GM21529 (cell line): Measurements from ENCODE around the gene CDK19.
"Not testable (repeated sequence)": the region's sequence is repeated elsewhere in the genome, so short reads cannot be mapped to it uniquely, and the experiment has no call there.

ENCODE experiments used
- ATAC-seq: cut with Tn5 transposase; IDR thresholded peaks from one replicate; pipeline ENCODE4 v1.9.1; 2021; ENCODE audit not compliant: unreplicated experiment

Gene CDK19

DNA sequence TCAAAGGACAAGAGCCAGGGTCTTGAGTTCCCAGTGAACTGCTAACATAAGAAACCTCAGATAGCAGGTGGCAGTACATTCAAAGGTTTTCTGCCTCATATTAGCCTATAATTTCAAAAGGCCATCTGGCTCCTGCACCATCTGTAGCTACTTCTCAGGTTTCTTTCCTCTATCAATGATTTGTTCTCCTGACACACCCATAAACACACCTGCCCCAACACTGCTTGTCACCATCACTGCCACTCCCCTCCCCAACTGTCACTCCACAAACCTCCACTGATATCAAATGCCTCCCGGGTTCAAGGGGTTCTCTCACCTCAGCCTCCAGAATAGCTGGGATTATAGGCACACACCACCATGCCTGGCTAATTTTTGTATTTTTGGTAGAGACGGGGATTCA, 186.1 kb downstream of the CDK19 start:
- no peak for ATAC-seq

GRCh38 chr6:110628330-110628729, 186.9 kb downstream of the CDK19 start:
- no peak for ATAC-seq

GRCh38 chr6:110626442-110626841, 188.8 kb downstream of the CDK19 start:
- no peak for ATAC-seq

DNA sequence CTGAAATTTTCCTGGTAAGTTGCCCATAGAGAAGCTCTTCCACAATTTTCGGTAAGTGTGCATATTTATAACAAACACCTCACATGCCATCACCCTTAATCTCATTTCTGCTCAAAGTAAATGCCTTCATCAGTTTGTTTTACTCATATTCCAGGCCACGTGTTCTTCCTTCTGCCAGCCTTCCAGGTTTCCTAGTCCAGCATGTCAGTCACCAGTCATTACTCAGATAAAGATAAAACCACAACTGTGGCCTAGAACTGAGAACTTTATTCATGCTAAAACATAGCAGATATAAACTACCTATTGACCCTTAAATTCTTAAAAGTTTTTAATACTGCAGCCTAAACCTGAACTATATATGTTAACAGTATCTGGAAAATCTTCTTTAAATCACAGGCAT, 189.4 kb downstream of the CDK19 start:
- no peak for ATAC-seq

- ATAC-seq = no peak
These were observed 192.2 kb downstream of the CDK19 start for GRCh38 chr6:110622912-110623578.

DNA sequence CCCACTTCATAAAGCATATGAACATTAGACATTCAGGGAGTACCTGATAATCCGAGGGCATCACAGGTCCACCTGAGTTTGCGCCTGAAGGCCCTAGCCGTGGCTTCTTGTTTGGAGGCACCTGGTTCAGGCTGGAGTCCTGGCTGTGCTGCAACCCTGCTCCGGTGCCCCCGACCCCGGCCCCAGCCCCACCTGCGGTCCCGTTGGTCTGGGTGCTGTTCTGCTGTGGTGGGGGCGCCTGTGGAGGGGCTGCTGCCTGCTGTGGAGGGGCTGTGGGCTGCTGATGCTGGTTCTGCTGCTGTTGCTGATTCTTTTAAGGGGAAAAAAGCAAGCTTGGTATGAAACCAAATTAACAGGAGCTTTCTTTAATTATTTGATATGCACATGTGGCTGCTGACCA, 194.2 kb downstream of the CDK19 start:
- no peak for ATAC-seq

DNA sequence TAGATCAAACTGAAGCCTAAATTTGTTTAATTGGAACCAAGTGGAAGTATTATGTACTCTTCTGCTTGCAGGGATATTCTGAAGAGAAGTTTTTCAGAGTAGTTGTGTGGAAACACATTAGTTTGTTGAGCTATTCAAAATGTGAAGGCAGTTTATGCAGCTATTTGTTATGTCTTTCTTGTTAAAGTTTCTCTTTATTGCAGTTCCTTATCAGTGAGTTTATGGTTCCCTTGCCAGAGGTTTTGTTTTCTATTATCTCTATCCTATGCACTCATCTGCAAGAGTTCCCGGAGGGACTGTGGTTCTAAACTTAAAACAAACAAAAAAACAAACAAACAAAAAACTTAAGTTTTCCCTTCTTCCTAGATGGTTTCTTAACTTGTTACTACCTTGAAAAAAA, 195.2 kb downstream of the CDK19 start:
- ATAC-seq = no peak

GRCh38 chr6:110619275-110619908, 195.9 kb downstream of the CDK19 start:
- no peak for ATAC-seq

GRCh38 chr6:110618591-110619267, 196.5 kb downstream of the CDK19 start:
- no peak for ATAC-seq

GRCh38 chr6:110617057-110617456, 198.2 kb downstream of the CDK19 start:
- ATAC-seq = peak; percentile 88

DNA sequence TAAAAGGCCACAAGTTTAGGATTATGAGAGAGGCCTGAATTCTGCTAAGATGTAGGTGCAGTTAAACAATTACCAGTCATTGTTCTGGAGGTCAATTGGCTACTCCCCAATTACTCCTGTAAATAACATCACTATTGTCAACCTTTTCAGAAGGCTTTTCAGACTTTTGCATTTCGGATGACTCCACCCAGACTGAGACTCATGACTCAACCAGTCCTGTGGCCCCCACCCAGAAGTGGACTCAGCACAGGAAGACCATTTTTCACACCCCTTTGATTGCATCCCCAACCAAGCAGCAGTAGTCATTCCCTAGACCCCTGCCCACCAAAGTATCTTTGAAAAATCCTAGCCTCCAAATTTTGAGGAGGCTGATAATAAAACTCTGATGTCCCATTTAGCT, 199.5 kb downstream of the CDK19 start:
- no peak for ATAC-seq

DNA sequence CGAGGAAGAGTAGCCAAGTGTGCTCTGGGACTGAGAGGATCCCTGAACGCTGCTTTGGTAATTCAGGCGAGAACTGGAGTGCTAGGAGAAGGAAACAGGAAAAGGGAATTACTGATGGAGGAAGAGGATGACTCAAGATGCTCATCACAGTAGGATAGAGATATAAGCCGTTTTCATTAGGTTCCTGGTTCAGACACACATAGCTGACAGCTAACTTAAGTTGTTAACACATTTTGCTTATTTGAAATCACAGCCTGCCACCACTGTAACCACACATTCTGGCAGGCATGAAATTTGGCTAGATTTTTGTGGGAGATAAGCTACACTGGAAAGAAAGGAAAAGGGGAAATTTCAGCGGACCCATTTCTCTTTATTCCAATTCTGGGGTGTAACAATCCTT, 200.7 kb downstream of the CDK19 start:
- no peak for ATAC-seq

DNA sequence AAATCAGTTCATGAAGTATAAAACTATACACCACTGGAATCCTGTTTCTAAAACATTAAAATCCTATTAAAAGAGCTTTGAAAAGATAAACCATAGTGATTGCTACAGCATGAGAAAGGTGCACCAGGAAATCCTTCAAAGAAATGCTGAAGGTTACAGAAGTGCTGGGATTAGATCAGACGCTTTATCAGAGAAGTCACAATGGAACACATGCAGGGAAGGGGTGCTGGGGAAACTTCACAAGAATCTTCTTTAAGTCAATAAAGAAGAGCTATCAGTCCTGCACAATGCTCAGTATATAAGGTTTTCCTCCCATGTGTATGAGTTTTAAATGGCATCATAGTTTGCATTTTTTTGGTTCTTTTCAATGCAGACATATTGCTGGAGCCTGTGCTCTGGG, 201.2 kb downstream of the CDK19 start:
- no peak for ATAC-seq

GRCh38 chr6:110613356-110613755, 201.9 kb downstream of the CDK19 start:
- ATAC-seq = no peak

GRCh38 chr6:110612298-110612697, 203.0 kb downstream of the CDK19 start:
- ATAC-seq = no peak

GRCh38 chr6:110609101-110609500, 206.2 kb downstream of the CDK19 start:
- ATAC-seq = no peak

- ATAC-seq = no peak
These were observed 207.1 kb downstream of the CDK19 start for GRCh38 chr6:110608151-110608550.

GRCh38 chr6:110606151-110606550, 209.1 kb downstream of the CDK19 start:
- no peak for ATAC-seq

DNA sequence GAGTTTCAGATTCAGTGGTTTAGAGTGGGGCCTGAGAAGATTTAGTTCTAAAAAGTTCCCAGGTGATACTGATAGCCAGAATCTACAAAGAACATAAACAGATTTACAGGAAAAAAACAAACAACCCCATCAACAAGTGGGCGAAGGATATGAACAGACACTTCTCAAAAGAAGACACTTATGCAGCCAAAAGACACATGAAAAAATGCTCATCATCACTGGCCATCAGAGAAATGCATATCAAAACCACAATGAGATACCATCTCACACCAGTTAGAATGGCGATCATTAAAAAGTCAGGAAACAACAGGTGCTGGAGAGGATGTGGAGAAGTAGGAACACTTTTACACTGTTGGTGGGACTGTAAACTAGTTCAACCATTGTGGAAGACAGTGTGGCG, 214.6 kb downstream of the CDK19 start:
- ATAC-seq = not testable (repeated sequence)

- no peak for ATAC-seq
These were observed 217.5 kb downstream of the CDK19 start for GRCh38 chr6:110597761-110598160.

DNA sequence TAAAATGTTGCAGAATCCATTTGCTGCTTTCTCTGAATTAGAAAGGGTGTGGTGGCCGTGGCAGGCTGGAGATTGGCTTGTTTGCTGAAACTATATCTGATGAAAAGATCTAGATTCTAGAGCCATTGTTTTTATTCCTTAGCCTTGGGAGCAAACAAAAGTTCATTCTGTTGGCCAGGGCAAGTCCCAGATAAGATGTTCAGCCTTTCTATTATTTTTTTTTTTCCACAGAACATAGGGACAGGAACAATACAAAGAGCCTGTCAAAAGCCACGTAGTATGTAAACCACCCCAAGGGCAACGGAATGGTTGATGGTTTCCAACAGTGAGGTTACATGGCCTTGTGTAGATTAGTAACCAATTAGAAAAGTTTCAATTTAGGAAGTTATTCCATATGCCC, 218.9 kb downstream of the CDK19 start:
- ATAC-seq = no peak

DNA sequence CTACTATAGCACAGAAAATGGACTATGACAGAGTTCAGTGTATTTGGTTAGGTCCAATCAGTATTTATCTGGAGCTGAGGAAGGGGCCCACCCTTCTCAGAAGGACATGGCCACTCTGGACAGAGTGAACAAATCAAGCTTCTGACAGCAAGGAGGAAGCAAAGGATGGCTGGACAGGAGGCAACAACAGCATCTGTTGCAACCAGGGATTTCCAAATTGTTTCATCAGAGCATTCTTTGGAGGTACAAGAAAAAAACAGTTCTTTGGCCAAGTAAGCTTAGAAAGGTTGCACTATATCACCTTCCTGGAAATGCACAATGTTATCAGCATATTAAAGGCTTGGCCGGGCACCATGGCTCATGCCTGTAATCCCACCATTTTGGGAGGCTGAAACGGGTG, 220.2 kb downstream of the CDK19 start:
- ATAC-seq = no peak
